Activated CD8-positive, alpha-beta memory T cell treated with anti-CD3 and anti-CD28 coated beads, Interleukin-2, amount 50 U/mL, for 1 hour (primary cell): ENCODE results near the gene MTX1.
"Not testable (repeated sequence)": the region's sequence is repeated elsewhere in the genome, so short reads cannot be mapped to it uniquely, and the experiment has no call there.

Experiments used
- DNase-seq: peaks from one replicate; pipeline ENCODE4 v3.0.0-alpha.2; 2020; ENCODE audit errors: extremely low read depth

Gene MTX1

GRCh38 chr1:155235375-155235774 is 26.9 kb downstream of the MTX1 start:
- not testable (repeated sequence) for DNase-seq

GRCh38 chr1:155236451-155236850 is 28.0 kb downstream of the MTX1 start:
- no peak for DNase-seq

GRCh38 chr1:155241069-155241679 is 32.7 kb downstream of the MTX1 start:
- peak; percentile 43 for DNase-seq

GRCh38 chr1:155241841-155242264 is 33.4 kb downstream of the MTX1 start:
- DNase-seq = no peak

- DNase-seq = no peak
Measured at GRCh38 chr1:155242805-155243358, 34.4 kb downstream of the MTX1 start.

- peak; percentile 94 for DNase-seq
Measured at GRCh38 chr1:155244368-155245162, 36.1 kb downstream of the MTX1 start.

GRCh38 chr1:155245163-155245524 is 36.6 kb downstream of the MTX1 start:
- DNase-seq = no peak

GRCh38 chr1:155246796-155247195 is 38.3 kb downstream of the MTX1 start:
- DNase-seq = not testable (repeated sequence)

- DNase-seq = no peak
Measured at GRCh38 chr1:155247667-155248553, 39.4 kb downstream of the MTX1 start.

- no peak for DNase-seq
Measured at GRCh38 chr1:155250246-155250632, 41.7 kb downstream of the MTX1 start.

GRCh38 chr1:155250633-155251449 is 42.3 kb downstream of the MTX1 start:
- DNase-seq = peak; percentile 86

GRCh38 chr1:155251566-155251965 is 43.1 kb downstream of the MTX1 start:
- no peak for DNase-seq

GRCh38 chr1:155253208-155253607 is 44.7 kb downstream of the MTX1 start:
- DNase-seq = no peak

GRCh38 chr1:155253797-155254196 is 45.3 kb downstream of the MTX1 start:
- DNase-seq = no peak

- DNase-seq = no peak
Measured at GRCh38 chr1:155254228-155254713, 45.8 kb downstream of the MTX1 start.

- DNase-seq = no peak
Measured at GRCh38 chr1:155254714-155255242, 46.3 kb downstream of the MTX1 start.

- no peak for DNase-seq
Measured at GRCh38 chr1:155255243-155256007, 46.9 kb downstream of the MTX1 start, which contains the start of gene ENTREP3. TSS of gene ENTREP3 (minus strand) at chr1:155255483. CDS start at chr1:155254877, 606 bp downstream.

- DNase-seq = no peak
Measured at GRCh38 chr1:155256058-155256852, 47.8 kb downstream of the MTX1 start.

GRCh38 chr1:155260276-155260675 is 51.8 kb downstream of the MTX1 start:
- no peak for DNase-seq
